Naive B cell (primary cell): ENCODE data around the gene GPR18. TPM values are rescaled to one million over a fixed set of nuclear protein-coding genes. Genes with fewer than 3 reads are reported as not detected.
"Not testable (repeated sequence)": the region's sequence is repeated elsewhere in the genome, so short reads cannot be mapped to it uniquely, and the experiment has no call there.

Source experiments
- ATAC-seq, 2 donors: fragments of 150-1000 bp; cut with Tn5 transposase; 2 replicates each; pipeline ENCODE4 v1.10.0; 2021; ENCODE audit warnings: low read depth in 2 of 2, mild to moderate bottlenecking in 2 of 2, moderate library complexity in 2 of 2
- DNase-seq: peaks from one replicate; pipeline ENCODE4 v3.0.0; 2022
- H3K27ac Mint-ChIP-seq, 6 donors: one replicate each; pipeline ENCODE4 v1.8.0; 2020 to 2022; ENCODE audit warnings: mild to moderate bottlenecking in 6 of 6, mixed read lengths in 6 of 6, moderate library complexity in 5 of 6, inconsistent platforms in 2 of 6
- H3K27me3 Mint-ChIP-seq, 3 donors: one replicate each; pipeline ENCODE4 v1.8.0; 2021 to 2022; ENCODE audit warnings: mixed read lengths in 3 of 3, mild to moderate bottlenecking in 1 of 3
- H3K36me3 Mint-ChIP-seq, 2 donors: one replicate each; pipeline ENCODE4 v1.8.0; 2020 to 2022; ENCODE audit warnings: mixed read lengths in 2 of 2, inconsistent platforms in 1 of 2, mild to moderate bottlenecking in 1 of 2
- H3K4me1 Mint-ChIP-seq, 3 donors: one replicate each; pipeline ENCODE4 v1.8.0; 2020 to 2022; ENCODE audit warnings: mixed read lengths in 3 of 3, inconsistent platforms in 1 of 3, mild to moderate bottlenecking in 1 of 3, moderate library complexity in 1 of 3
- H3K4me3 Mint-ChIP-seq, 8 donors: one replicate each; pipeline ENCODE4 v1.8.0; 2020 to 2022; ENCODE audit warnings: mild to moderate bottlenecking in 8 of 8, mixed read lengths in 8 of 8, moderate library complexity in 8 of 8, inconsistent platforms in 2 of 8
- H3K9me3 Mint-ChIP-seq, 7 donors: one replicate each; pipeline ENCODE4 v1.8.0; 2020 to 2022; ENCODE audit warnings: mixed read lengths in 7 of 7, mild to moderate bottlenecking in 5 of 7, inconsistent platforms in 2 of 7, moderate library complexity in 1 of 7
- polyA plus RNA-seq, 6 donors: library from polyadenylated mRNA; unstranded; fragments of 300-500 nt; fragmentation: Illumina TruSeq; gene quantifications; one replicate each; pipeline ENCODE4 v1.2.3, GENCODE V29; 2021; ENCODE audit warnings: low read depth in 6 of 6

Gene GPR18
- polyA plus RNA-seq, 6 donors from 2014 or later = 70.6 to 229 (median 135) TPM

DNA sequence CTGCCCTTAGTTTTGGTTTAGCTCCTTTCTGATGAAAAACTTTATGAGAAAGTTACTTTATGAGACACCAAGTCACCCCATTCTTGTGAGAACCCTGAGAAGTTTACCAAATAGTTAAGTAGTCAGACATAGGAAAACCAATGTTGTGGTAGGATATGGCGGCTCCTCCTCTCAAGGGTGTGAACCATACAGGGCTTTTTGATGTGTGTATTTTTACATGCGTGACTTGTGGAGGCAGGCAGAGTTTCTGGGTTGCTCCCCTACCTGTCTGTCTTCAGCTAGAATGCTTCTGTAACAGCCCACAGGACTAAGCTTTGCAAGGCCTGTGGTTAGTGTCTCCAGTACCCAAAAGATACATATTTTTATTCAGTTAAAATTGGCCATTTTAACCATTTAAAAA, 39.2 kb downstream of the GPR18 start:
- peak; percentile 32 to 53 for ATAC-seq
- H3K4me1 Mint-ChIP-seq = peaks cover 67 to 87% (median 79%) of the 10 kb centered on the region in 3 donors
- H3K9me3 Mint-ChIP-seq = peaks cover 0 to 9% (median 4%) of the 10 kb centered on the region in 7 donors
- H3K27ac Mint-ChIP-seq = peak overlapping the region in 4 of 6 donors; percentile 10 to 77 (median 50)
- peak overlapping the region in 6 of 8 donors; percentile 9 to 78 (median 56) for H3K4me3 Mint-ChIP-seq
- no peak for DNase-seq
- H3K36me3 Mint-ChIP-seq = peaks cover 20 to 23% of the 10 kb centered on the region in 2 donors
- no peaks in the 10 kb centered on the region for H3K27me3 Mint-ChIP-seq

DNA sequence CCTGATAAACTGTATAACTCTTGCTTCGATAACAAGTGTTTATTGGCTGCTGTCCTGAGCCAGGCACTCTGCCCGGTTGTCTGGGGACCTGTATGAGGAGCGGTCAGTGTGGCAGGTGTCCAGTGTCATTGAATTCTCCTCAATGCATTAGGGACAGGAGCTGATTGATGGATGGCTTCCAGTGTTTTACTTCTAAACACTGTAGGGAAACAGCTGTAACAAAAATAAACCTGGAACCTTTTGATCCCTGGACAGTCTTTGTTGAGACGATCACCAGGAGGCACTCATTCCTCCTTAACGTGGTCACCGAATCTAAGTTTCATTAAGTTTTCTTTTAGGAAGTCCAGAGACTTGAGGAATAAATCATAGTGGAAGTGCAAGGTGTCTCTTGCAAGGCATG, 39.6 kb downstream of the GPR18 start:
- H3K9me3 Mint-ChIP-seq = peaks cover 0 to 7% (median 4%) of the 10 kb centered on the region in 7 donors
- no peak for DNase-seq
- peak overlapping the region in 7 of 8 donors; percentile 4 to 70 (median 49) for H3K4me3 Mint-ChIP-seq
- peaks cover 18 to 22% of the 10 kb centered on the region in 2 donors for H3K36me3 Mint-ChIP-seq
- peaks cover 64 to 86% (median 77%) of the 10 kb centered on the region in 3 donors for H3K4me1 Mint-ChIP-seq
- no peaks in the 10 kb centered on the region for H3K27me3 Mint-ChIP-seq
- no peak for ATAC-seq
- peak overlapping the region in 4 of 6 donors; percentile 57 to 73 (median 62) for H3K27ac Mint-ChIP-seq

DNA sequence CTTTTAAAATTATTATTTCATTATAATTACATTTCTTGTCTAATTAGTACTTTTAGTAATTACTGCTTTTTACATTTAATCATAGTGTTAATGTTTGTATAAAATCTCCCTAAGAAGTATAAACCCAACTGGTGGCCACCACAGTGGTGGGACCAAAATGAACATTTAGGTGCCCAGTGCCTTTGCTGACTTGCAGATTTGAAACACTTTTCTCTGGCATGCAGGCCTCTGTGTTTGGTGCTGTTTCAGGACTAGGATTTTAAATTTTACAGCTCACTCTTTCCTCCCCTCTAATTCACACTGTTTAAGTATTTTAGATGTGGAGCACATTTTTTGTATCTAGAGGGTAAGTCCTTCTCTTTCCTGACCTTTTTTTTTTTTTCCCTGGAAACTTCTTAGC, 40.1 kb downstream of the GPR18 start:
- H3K27me3 Mint-ChIP-seq = no peaks in the 10 kb centered on the region
- peak overlapping the region in 5 of 8 donors; percentile 4 to 70 (median 34) for H3K4me3 Mint-ChIP-seq
- H3K9me3 Mint-ChIP-seq = peaks cover 0 to 3% (median 0%) of the 10 kb centered on the region in 7 donors
- H3K4me1 Mint-ChIP-seq = peaks cover 60 to 85% (median 73%) of the 10 kb centered on the region in 3 donors
- peak overlapping the region in 4 of 6 donors; percentile 57 to 93 (median 66) for H3K27ac Mint-ChIP-seq
- DNase-seq (no peak), ATAC-seq (no peak)
- H3K36me3 Mint-ChIP-seq = peaks cover 15 to 17% of the 10 kb centered on the region in 2 donors

DNA sequence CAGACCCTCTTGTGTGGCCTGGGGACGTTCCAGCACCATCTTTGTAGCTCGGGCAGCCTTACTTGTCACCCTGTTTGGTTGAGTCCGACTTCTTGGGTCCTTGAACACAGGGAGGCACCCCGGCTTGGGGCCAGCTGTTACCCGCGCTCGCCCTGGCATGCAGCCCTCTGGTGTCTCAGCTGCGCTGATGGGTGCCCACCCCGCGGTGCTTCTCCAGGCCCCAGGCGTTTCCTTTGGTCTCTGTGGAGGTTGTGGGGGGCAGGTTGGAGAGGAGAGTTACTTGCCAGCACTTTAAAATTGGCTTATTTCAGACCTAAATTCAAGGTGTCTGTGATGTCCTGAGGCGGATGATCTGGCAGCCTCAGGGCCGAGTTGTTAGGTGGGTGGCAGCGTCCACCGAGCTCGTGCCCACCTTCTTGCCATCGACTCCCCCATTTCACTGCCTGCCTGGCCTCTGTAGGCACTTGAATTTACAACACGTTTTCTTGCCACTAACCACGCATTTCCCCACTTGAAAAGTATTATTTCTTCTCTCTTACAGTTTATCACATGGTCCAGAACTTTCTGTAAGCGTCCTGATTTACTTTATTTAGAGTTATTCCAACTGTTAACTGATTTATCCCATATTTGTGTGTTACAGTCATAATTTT, 40.6 kb downstream of the GPR18 start:
- Mint-ChIP-seq H3K4me1 (peaks cover 59 to 81% (median 70%) of the 10 kb centered on the region in 3 donors), H3K9me3 (no peaks in the 10 kb centered on the region), H3K27me3 (no peaks in the 10 kb centered on the region), H3K36me3 (peaks cover 15 to 17% of the 10 kb centered on the region in 2 donors), H3K27ac (peak overlapping the region in 5 of 6 donors; percentile 58 to 93 (median 76)), H3K4me3 (peak overlapping the region in 6 of 8 donors; percentile 6 to 69 (median 42))
- DNase-seq (no peak), ATAC-seq (peak in 1 of 2 donors; percentile 20)

DNA sequence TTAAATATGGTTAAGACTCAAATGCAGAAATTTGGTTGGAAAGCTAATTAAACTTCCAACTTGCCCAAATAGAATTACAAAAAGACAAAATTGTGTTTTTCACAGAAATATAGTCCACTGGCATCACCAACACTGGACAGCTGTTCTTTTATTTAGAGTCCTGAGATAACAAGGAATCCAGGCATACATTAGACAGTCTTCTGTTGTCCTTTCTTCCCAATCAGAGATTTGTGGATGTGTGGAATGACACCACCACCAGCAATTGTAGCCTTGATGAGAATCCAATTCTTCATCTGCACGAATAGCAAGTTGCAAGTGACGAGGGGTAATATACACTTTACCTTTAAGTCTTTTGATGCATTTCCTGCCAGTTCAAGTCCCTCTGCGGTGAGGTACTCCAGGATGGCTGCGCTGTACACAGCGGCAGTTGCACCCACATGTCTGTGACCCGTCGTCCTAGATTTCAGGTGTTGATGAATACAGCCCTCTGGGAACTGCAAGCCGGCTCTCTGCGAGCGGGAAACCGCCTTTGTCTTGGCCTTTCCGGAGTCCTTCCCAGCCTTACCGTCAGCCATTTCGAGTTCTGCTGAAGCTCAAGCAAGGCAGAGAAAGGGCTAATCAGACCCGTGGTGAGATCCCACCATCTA, 42.9 kb downstream of the GPR18 start:
- H3K27me3 Mint-ChIP-seq = no peaks in the 10 kb centered on the region
- H3K27ac Mint-ChIP-seq = peak overlapping the region; percentile 21 to 79 (median 60)
- DNase-seq (no peak), ATAC-seq (peak; percentile 49 to 52)
- no peaks in the 10 kb centered on the region for H3K9me3 Mint-ChIP-seq
- peak overlapping the region; percentile 22 to 88 (median 62) for H3K4me3 Mint-ChIP-seq
- H3K36me3 Mint-ChIP-seq = peaks cover 7 to 8% of the 10 kb centered on the region in 2 donors
- peaks cover 55 to 84% (median 64%) of the 10 kb centered on the region in 3 donors for H3K4me1 Mint-ChIP-seq

DNA sequence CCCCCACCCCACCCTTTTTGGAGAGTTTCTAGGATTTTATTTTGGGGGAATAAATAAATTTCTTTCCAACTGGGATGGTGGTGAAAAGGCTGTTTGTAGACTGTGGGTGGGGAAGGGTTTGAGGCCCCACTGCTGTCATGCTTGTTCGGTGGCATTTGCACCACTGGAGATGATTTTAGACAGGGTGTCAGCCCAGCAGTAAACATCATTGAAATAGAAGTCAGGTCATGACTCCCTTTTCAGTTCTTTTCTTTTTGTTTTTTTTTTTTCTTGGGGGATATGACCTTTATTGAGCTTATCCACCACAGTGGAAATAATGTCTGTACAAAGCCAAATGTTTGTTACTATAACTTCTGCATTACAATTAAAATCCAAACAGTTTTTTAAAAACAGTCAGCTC, 43.4 kb downstream of the GPR18 start:
- Mint-ChIP-seq H3K4me3 (peak overlapping the region in 6 of 8 donors; percentile 35 to 76 (median 54)), H3K9me3 (no peaks in the 10 kb centered on the region), H3K27ac (peak overlapping the region; percentile 51 to 93 (median 72)), H3K36me3 (peaks cover 7 to 8% of the 10 kb centered on the region in 2 donors), H3K4me1 (peaks cover 55 to 85% (median 64%) of the 10 kb centered on the region in 3 donors), H3K27me3 (no peaks in the 10 kb centered on the region)
- ATAC-seq (no peak), DNase-seq (no peak)

DNA sequence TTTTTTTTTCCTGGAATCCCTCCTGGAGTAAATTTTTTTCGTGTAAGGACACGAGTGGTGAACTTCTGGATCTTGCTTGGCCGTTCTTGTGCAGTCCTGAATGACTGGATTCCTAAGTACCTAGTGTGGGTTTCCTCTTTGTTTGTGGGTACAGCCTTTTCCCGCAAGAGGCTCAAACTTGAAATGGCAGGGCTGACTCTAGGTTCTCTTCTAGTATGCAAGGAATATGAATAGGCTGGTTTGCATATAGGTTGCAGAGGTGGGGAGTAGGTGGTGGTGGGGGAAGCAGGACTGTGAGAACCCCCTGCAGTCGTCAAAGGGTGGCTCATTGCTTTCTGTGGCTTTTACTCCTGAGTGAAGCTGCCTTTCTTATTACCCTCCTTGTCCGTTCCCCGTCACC, 43.9 kb downstream of the GPR18 start:
- H3K9me3 Mint-ChIP-seq = no peaks in the 10 kb centered on the region
- peak overlapping the region in 5 of 6 donors; percentile 51 to 93 (median 86) for H3K27ac Mint-ChIP-seq
- DNase-seq (no peak), ATAC-seq (peak; percentile 74 to 80)
- H3K36me3 Mint-ChIP-seq = peaks cover 7 to 8% of the 10 kb centered on the region in 2 donors
- no peaks in the 10 kb centered on the region for H3K27me3 Mint-ChIP-seq
- peak overlapping the region in 7 of 8 donors; percentile 34 to 80 (median 49) for H3K4me3 Mint-ChIP-seq
- peaks cover 53 to 86% (median 64%) of the 10 kb centered on the region in 3 donors for H3K4me1 Mint-ChIP-seq

DNA sequence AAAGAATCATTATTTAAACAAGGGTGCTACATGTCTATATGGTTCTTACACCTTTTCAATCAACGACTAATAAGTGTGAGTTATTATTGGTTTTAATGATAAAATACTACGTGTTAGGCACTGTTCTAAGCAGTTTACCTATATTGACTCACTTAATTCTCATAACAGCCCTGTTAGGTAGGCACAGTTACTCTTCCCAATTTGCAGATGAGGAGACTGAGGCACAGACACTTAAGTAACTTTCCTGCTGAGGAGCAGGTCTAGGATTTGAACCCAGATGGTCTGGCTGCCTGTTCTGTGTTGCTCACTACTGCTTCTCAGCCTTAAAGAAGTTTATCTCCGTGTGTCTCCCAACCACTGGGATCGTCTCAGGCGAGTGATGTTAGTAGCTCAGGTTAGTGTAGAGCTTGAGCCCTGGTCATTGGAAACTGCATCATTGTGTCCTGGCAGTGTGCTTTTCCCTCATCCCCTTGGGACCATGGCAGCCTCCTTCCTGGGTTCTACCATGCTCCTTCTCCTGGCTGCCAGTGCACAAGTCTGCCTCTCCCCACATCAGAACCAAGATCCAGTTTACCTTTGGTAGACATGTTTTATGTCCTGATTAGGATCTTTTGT, 46.7 kb downstream of the GPR18 start:
- peaks cover 14 to 18% of the 10 kb centered on the region in 2 donors for H3K36me3 Mint-ChIP-seq
- no peaks in the 10 kb centered on the region for H3K27me3 Mint-ChIP-seq
- H3K4me3 Mint-ChIP-seq = no peak overlapping the region
- H3K9me3 Mint-ChIP-seq = no peaks in the 10 kb centered on the region
- ATAC-seq (no peak), DNase-seq (no peak)
- H3K4me1 Mint-ChIP-seq = peaks cover 49 to 86% (median 58%) of the 10 kb centered on the region in 3 donors
- H3K27ac Mint-ChIP-seq = peak overlapping the region in 1 of 6 donors; percentile 79

DNA sequence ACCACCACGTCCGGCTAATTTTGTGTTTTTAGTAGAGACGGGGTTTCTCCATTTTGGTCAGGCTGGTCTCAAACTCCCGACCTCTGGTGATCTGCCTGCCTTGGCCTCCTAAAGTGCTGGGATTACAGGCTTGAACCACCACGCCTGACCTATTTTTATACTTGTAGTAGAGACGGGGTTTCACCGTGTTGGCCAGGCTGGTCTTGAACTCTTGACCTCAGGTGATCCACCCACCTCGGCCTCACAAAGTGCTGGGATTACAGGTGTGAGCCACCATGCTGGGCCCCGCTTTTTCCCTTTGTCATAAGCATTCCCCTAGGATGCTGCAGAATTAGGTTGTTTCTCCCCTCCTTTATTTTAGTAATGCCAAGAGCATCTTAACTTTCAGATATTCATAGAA, 47.6 kb downstream of the GPR18 start:
- not testable (repeated sequence) for ATAC-seq, H3K27me3 Mint-ChIP-seq, DNase-seq, H3K9me3 Mint-ChIP-seq, H3K4me3 Mint-ChIP-seq
- peak overlapping the region in 1 of 6 donors; percentile 67 for H3K27ac Mint-ChIP-seq
- H3K36me3 Mint-ChIP-seq = peaks cover 15 to 27% of the 10 kb centered on the region in 2 donors
- H3K4me1 Mint-ChIP-seq = peaks cover 58 to 87% (median 66%) of the 10 kb centered on the region in 3 donors

DNA sequence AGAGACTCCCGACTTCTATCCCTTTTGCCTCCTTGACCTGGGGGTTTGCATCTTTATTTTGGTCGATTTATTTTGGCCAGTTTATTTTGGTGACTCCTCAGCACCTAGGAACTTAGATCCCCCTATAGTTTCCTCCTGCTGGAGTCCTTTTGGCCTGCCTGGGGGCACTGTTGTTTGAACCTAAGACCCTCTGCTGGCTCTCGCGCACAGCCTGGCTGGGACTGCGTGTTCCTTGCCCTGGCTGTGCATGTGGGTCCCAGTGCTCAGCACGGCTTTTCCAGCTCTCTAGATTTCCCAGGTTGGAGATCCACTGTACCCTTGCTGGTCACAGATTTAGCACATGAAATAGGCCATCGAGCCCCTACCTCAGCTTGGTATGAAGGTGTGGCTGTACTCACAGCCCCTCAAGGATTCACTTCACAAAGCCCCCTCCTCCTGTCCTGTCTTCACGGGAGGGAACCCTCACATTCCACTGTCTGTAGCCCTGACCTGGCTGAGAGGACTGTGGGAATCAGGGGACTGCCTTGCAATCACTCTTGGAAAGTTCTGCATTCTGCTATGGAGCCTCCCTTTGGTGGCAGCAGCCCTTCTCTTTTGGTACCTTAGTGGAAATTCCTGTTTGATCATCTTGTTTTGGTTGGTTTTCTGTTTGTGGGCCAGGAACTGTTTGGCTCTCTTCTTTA, 49.2 kb downstream of the GPR18 start:
- Mint-ChIP-seq H3K36me3 (peaks cover 11 to 28% of the 10 kb centered on the region in 2 donors), H3K27ac (peak overlapping the region in 3 of 6 donors; percentile 44 to 67 (median 46)), H3K27me3 (no peaks in the 10 kb centered on the region), H3K4me3 (peak overlapping the region in 4 of 8 donors; percentile 2 to 41 (median 24)), H3K4me1 (peaks cover 64 to 87% (median 66%) of the 10 kb centered on the region in 3 donors), H3K9me3 (no peaks in the 10 kb centered on the region)
- no peak for ATAC-seq
- no peak for DNase-seq

DNA sequence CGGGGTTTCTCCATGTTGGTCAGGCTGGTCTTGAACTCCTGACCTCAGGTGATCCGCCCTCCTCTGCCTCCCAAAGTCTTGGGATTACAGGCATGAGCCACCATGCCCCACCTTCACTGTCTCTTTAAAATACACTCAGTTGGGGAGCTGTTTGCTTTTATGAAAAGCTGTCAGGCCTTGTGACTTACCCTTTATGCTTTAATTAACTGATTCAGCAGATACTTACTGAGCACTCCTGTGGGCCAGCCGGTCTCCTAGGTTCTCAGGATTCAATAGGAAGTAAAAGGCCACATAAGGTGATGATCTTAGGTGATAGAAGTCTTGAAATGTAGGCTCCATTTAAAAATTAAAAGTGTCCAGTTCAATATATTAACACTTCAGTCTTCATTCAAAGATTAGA, 50.0 kb downstream of the GPR18 start:
- ATAC-seq (no peak), DNase-seq (no peak)
- Mint-ChIP-seq H3K36me3 (peaks cover 15 to 26% of the 10 kb centered on the region in 2 donors), H3K27me3 (no peaks in the 10 kb centered on the region), H3K4me1 (peaks cover 71 to 89% (median 71%) of the 10 kb centered on the region in 3 donors), H3K9me3 (no peaks in the 10 kb centered on the region), H3K27ac (peak overlapping the region in 2 of 6 donors; percentile 16 to 45), H3K4me3 (peak overlapping the region in 1 of 8 donors; percentile 55)

DNA sequence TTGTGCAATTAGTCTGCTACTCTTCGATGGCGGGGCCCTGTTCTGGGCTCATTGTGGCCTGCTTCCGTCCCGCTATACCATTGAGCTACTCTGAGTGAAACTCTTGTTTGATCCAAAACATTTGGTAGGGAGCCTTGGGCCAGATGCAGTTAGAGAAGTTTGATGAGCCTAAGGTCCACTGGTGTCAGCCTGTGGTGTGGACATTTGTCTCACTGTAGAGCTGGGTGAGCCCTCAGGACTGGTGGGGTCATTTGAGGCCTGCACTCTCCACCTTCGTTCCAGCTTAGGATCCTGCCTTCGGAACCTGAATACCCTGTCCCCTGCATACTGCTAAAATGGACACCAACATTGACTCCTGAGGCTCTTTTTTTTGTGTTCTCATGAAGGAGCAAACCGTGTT, 50.7 kb downstream of the GPR18 start:
- H3K27me3 Mint-ChIP-seq = no peaks in the 10 kb centered on the region
- peaks cover 72 to 94% (median 78%) of the 10 kb centered on the region in 3 donors for H3K4me1 Mint-ChIP-seq
- DNase-seq = no peak
- H3K36me3 Mint-ChIP-seq = peaks cover 15 to 26% of the 10 kb centered on the region in 2 donors
- H3K4me3 Mint-ChIP-seq = peak overlapping the region in 2 of 8 donors; percentile 22 to 55
- H3K9me3 Mint-ChIP-seq = no peaks in the 10 kb centered on the region
- no peak for ATAC-seq
- peak overlapping the region in 1 of 6 donors; percentile 3 for H3K27ac Mint-ChIP-seq
